GM12878 (cell line): ENCODE measurements around the gene KDM4C. TPM values are rescaled to one million over a fixed set of nuclear protein-coding genes. Genes with fewer than 3 reads are reported as not detected.

Experiments used
- ATAC-seq: fragments of 200-7000 bp; cut with Tn5 transposase; 3 replicates; pipeline ENCODE4 v1.9.1; 2020; ENCODE audit warnings: mild to moderate bottlenecking, moderate library complexity
- BruUV-seq: library from RNA; stranded (reverse); fragments of 400-500 nt; replicated peaks from 2 replicates; lab custom pipeline; 2021; lab: Mats Ljungman, UMichigan
- CTCF ChIA-PET: fragments of 300-600 bp; sonication (Branson Sonifier 250); formaldehyde crosslinking; extraction: SDS; loops from one replicate; lab custom pipeline; 2021; ENCODE audit warnings: inconsistent platforms; lab: Yijun Ruan, JAX
- POLR2A ChIA-PET: fragments of 350-600 bp; formaldehyde crosslinking; extraction: SDS; loops from one replicate; lab custom pipeline; 2021; ENCODE audit warnings: inconsistent platforms; lab: Charles Lee
- RAD21 ChIA-PET: fragments of 300-600 bp; sonication (Branson Sonifier 250); formaldehyde crosslinking; loops from one replicate; lab custom pipeline; 2023; ENCODE audit warnings: antibody characterized with exemption; ENCODE audit not compliant: unreplicated experiment; lab: Charles Lee
- SMC1A ChIA-PET: fragments of 300-600 bp; sonication (Branson Sonifier 250); formaldehyde crosslinking; loops from one replicate; lab custom pipeline; 2023; ENCODE audit not compliant: unreplicated experiment, uncharacterized antibody; lab: Charles Lee
- DNase-seq: peaks from one replicate; pipeline ENCODE4 v3.0.0-alpha.2; 2011; ENCODE audit warnings: low read depth, low spot score
- FAIRE-seq: peaks from 3 replicates; lab custom pipeline; 2011; peaks lifted over from hg19 to GRCh38; lab: Jason Lieb, UNC
- H2AFZ ChIP-seq: 2 replicates; pipeline ENCODE4 v1.6.0; 2011; ENCODE audit warnings: low read depth, low read length, control low read depth; ENCODE audit not compliant: control insufficient read depth
- H3K27ac ChIP-seq: 2 replicates; pipeline ENCODE4 v1.5.1; 2011; ENCODE audit warnings: control low read depth; ENCODE audit not compliant: control insufficient read depth, insufficient read depth
- H3K27me3 ChIP-seq, 2 experiments: replicated peaks in 1 of 2; 2 replicates each; pipeline versions ENCODE4 v1.6.0 to v1.6.1; 2011; ENCODE audit warnings: low read length in 1 of 2; ENCODE audit not compliant: control insufficient read depth in 2 of 2, insufficient read depth in 2 of 2
- H3K36me3 ChIP-seq, 2 experiments: 2 replicates each; pipeline ENCODE4 v1.5.1; 2011; ENCODE audit warnings: low read length in 1 of 2; ENCODE audit not compliant: control insufficient read depth in 2 of 2, insufficient read depth in 2 of 2
- H3K4me1 ChIP-seq: 2 replicates; pipeline ENCODE4 v1.6.1; 2011; ENCODE audit warnings: mild to moderate bottlenecking, low read length, moderate library complexity, mixed read lengths; ENCODE audit not compliant: control insufficient read depth, insufficient read depth
- H3K4me2 ChIP-seq: 2 replicates; pipeline ENCODE4 v1.6.0; 2011; ENCODE audit warnings: control low read depth; ENCODE audit not compliant: control insufficient read depth, insufficient read depth
- H3K4me3 ChIP-seq: fragments of 200-600 bp; sonication (generic); 2 replicates; pipeline ENCODE4 v1.5.1; 2016
- H3K79me2 ChIP-seq: 2 replicates; pipeline ENCODE4 v1.6.0; 2011; ENCODE audit warnings: low read length; ENCODE audit not compliant: control insufficient read depth, insufficient read depth
- H3K9ac ChIP-seq: 2 replicates; pipeline ENCODE4 v1.8.0; 2011; ENCODE audit warnings: low read length, control low read depth, mixed read lengths; ENCODE audit not compliant: control insufficient read depth, insufficient read depth
- H3K9me3 ChIP-seq: replicated peaks from 3 replicates; pipeline ENCODE4 v1.5.1; 2011; ENCODE audit warnings: mild to moderate bottlenecking, low read length; ENCODE audit not compliant: control insufficient read depth, insufficient read depth
- H4K20me1 ChIP-seq: 2 replicates; pipeline ENCODE4 v1.6.0; 2011; ENCODE audit not compliant: control insufficient read depth, insufficient read depth
- HDAC2 ChIP-seq: fragments of 200-600 bp; sonication (generic); IDR thresholded peaks from 2 replicates; pipeline ENCODE4 v1.6.1; 2017
- RAD51 ChIP-seq: fragments of 450-650 bp; IDR thresholded peaks from 2 replicates; pipeline ENCODE4 v1.6.1; 2016; ENCODE audit warnings: moderate library complexity, mild to moderate bottlenecking, inconsistent platforms
- REST ChIP-seq: IDR thresholded peaks from 2 replicates; pipeline ENCODE4 v1.6.1; 2012; ENCODE audit warnings: mild to moderate bottlenecking, low read depth, low read length
- YBX1 ChIP-seq: fragments of 450-650 bp; IDR thresholded peaks from 2 replicates; pipeline ENCODE4 v1.6.1; 2016; ENCODE audit warnings: antibody characterized with exemption
- ZNF207 ChIP-seq: fragments of 450-650 bp; IDR thresholded peaks from 2 replicates; pipeline ENCODE4 v1.6.1; 2014; ENCODE audit warnings: antibody characterized with exemption, mild to moderate bottlenecking, borderline replicate concordance
- WGBS: methylation state at CpG from one replicate; pipeline ENCODE4 v1.1.6; 2016; ENCODE audit warnings: low lambda C conversion rate; ENCODE audit not compliant: insufficient replicate concordance, insufficient coverage; ENCODE audit errors: missing lambda C conversion rate; 5-methylcytosine and 5-hydroxymethylcytosine counted together
- in situ Hi-C: fragments of 300-500 bp; cut with MboI; formaldehyde crosslinking; loops from 9 replicates; pipeline ENCODE4 v1.14.3; 2018; ENCODE audit warnings: mixed read lengths
- intact Hi-C: fragments of 100-400 bp; cut with micrococcal nuclease; formaldehyde crosslinking; loops from one replicate; pipeline ENCODE4 v1.14.2; 2022; ENCODE audit not compliant: unreplicated experiment
- polyA plus RNA-seq, 11 experiments: library from polyadenylated mRNA; depleted of rRNA in 4 of 11; unstranded in 6 of 11; stranded (reverse) in 5 of 11; fragments of >200 nt; fragmentation: Nextera tagmentation in 4 of 11; fragmentation: Illumina TruSeq in 1 of 11; extraction: Ambion mirVana in 4 of 11; extraction: Trizol in 1 of 11; gene quantifications; 1 replicate in 1 of 11; 2 replicates in 10 of 11; pipeline versions ENCODE4 v1.2.1 to v1.2.3, GENCODE V29; 2011 to 2016; ENCODE audit warnings: inconsistent platforms in 2 of 11, missing spikeins in 2 of 11, low read depth in 1 of 11
- total RNA-seq, 4 experiments: library from RNA; depleted of rRNA in 3 of 4; stranded (reverse); fragments of >200 nt in 3 of 4; fragmentation: Illumina TruSeq in 1 of 4; extraction: Trizol in 1 of 4; gene quantifications; 2 replicates each; pipeline versions ENCODE4 v1.2.1 to v1.2.3, GENCODE V29; 2013 to 2021
- TF ChIP-seq, protein P1 (sequence below), 3 experiments: IDR thresholded peaks in 2 of 3; conservative IDR thresholded peaks in 1 of 3; 2 replicates each; pipeline ENCODE4 v1.5.1; 2011; ENCODE audit warnings: low read depth in 3 of 3, low read length in 3 of 3, mild to moderate bottlenecking in 3 of 3, control low read depth in 2 of 3, moderate library complexity in 2 of 3, inconsistent platforms in 1 of 3, mixed read lengths in 1 of 3; ENCODE audit not compliant: control insufficient read depth in 2 of 3, insufficient read depth in 1 of 3; ENCODE audit errors: extremely low read depth in 1 of 3
- TF ChIP-seq, protein P2 (sequence below): fragments of 150-350 bp; IDR thresholded peaks from 2 replicates; pipeline ENCODE4 v1.6.1; 2014; ENCODE audit warnings: mild to moderate bottlenecking, low read depth, low read length
- TF ChIP-seq, protein P3 (sequence below): IDR thresholded peaks from 2 replicates; pipeline ENCODE4 v1.6.1; 2011; ENCODE audit warnings: low read depth, low read length, improper control_type of control experiment, borderline replicate concordance
- TF ChIP-seq, protein P4 (sequence below): fragments of 450-650 bp; IDR thresholded peaks from 2 replicates; pipeline ENCODE4 v1.6.1; 2017; ENCODE audit warnings: low read depth, mild to moderate bottlenecking, moderate library complexity

KDM4C gene
- total and polyA plus RNA-seq, 10 of the 15 experiments (the other 5 are each of a cell fraction or from before 2014, with no cell fraction given) = 6.8 to 41.2 (median 20.1) TPM

- Histone ChIP-seq H3K4me2 (no peak overlapping the region), H4K20me1 (no peaks in the 10 kb centered on the region), H3K9me3 (no peaks in the 10 kb centered on the region), H3K36me3 (peaks cover 0 to 8% of the 10 kb centered on the region in 2 experiments; a peak in 2 of 4 replicates), H3K27me3 (no peaks in the 10 kb centered on the region), H3K4me1 (peaks cover 11% of the 10 kb centered on the region), H3K79me2 (no peaks in the 10 kb centered on the region), H3K4me3 (no peak overlapping the region), H3K9ac (no peak overlapping the region), H3K27ac (no peak overlapping the region), H2AFZ (no peak overlapping the region)
- ATAC-seq (no peak), DNase-seq (no peak), FAIRE-seq (no peak)
- ChIA-PET CTCF (interaction anchor here (1.2 to 3.8 kb wide), 12 partner anchors 8 to 481 kb away, joined by 3 to 23 read pairs (median 6); no protein-coding TSS in a partner anchor), RAD21 (interaction anchor here (0.7 to 2.7 kb wide), 5 partner anchors 144 to 227 kb away, joined by 3 to 15 read pairs (median 3); no protein-coding TSS in a partner anchor), SMC1A (interaction anchor here (1.2 to 2.2 kb wide), 7 partner anchors 14 to 395 kb away, joined by 3 to 23 read pairs (median 5); no protein-coding TSS in a partner anchor), POLR2A (no interaction called here)
- in situ Hi-C loops = loop anchor here (5.0 kb wide), 1 partner anchor 483 kb away; no protein-coding TSS in a partner anchor
- intact Hi-C loops = loop anchor here (5.0 to 10.0 kb wide), 3 partner anchors 227 to 343 kb away; no protein-coding TSS in a partner anchor
- 47% methylated on average over 2 of the region's 2 CpGs for WGBS
- BruUV-seq = no TSS peak
- TF ChIP-seq, protein P1, sequence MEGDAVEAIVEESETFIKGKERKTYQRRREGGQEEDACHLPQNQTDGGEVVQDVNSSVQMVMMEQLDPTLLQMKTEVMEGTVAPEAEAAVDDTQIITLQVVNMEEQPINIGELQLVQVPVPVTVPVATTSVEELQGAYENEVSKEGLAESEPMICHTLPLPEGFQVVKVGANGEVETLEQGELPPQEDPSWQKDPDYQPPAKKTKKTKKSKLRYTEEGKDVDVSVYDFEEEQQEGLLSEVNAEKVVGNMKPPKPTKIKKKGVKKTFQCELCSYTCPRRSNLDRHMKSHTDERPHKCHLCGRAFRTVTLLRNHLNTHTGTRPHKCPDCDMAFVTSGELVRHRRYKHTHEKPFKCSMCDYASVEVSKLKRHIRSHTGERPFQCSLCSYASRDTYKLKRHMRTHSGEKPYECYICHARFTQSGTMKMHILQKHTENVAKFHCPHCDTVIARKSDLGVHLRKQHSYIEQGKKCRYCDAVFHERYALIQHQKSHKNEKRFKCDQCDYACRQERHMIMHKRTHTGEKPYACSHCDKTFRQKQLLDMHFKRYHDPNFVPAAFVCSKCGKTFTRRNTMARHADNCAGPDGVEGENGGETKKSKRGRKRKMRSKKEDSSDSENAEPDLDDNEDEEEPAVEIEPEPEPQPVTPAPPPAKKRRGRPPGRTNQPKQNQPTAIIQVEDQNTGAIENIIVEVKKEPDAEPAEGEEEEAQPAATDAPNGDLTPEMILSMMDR (IDR thresholded peaks at IDR 0.05 in 2 of 3, conservative IDR thresholded peaks at IDR 0.05 in 1 of 3; ENCODE audit: control insufficient read depth in 2 of 3, extremely low read depth in 1 of 3, insufficient read depth in 1 of 3, low read depth in 3 of 3, low read length in 3 of 3) = no peak
- TF ChIP-seq, protein P2, sequence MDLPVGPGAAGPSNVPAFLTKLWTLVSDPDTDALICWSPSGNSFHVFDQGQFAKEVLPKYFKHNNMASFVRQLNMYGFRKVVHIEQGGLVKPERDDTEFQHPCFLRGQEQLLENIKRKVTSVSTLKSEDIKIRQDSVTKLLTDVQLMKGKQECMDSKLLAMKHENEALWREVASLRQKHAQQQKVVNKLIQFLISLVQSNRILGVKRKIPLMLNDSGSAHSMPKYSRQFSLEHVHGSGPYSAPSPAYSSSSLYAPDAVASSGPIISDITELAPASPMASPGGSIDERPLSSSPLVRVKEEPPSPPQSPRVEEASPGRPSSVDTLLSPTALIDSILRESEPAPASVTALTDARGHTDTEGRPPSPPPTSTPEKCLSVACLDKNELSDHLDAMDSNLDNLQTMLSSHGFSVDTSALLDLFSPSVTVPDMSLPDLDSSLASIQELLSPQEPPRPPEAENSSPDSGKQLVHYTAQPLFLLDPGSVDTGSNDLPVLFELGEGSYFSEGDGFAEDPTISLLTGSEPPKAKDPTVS = no peak
- TF ChIP-seq, protein P3, sequence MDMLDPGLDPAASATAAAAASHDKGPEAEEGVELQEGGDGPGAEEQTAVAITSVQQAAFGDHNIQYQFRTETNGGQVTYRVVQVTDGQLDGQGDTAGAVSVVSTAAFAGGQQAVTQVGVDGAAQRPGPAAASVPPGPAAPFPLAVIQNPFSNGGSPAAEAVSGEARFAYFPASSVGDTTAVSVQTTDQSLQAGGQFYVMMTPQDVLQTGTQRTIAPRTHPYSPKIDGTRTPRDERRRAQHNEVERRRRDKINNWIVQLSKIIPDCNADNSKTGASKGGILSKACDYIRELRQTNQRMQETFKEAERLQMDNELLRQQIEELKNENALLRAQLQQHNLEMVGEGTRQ = no peak
- TF ChIP-seq HDAC2 (no peak), RAD51 (no peak), ZNF207 (no peak), REST (no peak), YBX1 (no peak)
- TF ChIP-seq, protein P4, sequence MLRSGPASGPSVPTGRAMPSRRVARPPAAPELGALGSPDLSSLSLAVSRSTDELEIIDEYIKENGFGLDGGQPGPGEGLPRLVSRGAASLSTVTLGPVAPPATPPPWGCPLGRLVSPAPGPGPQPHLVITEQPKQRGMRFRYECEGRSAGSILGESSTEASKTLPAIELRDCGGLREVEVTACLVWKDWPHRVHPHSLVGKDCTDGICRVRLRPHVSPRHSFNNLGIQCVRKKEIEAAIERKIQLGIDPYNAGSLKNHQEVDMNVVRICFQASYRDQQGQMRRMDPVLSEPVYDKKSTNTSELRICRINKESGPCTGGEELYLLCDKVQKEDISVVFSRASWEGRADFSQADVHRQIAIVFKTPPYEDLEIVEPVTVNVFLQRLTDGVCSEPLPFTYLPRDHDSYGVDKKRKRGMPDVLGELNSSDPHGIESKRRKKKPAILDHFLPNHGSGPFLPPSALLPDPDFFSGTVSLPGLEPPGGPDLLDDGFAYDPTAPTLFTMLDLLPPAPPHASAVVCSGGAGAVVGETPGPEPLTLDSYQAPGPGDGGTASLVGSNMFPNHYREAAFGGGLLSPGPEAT = no peak
Measured at GRCh38 chr9:7053903-7054302, 296.1 kb downstream of the KDM4C start.
